Nephron progenitor cell (in vitro differentiated cells): ENCODE data around the gene NDUFS7.
"Not testable (repeated sequence)": the region's sequence is repeated elsewhere in the genome, so short reads cannot be mapped to it uniquely, and the experiment has no call there.

Experiments used
- DNase-seq: peaks from one replicate; pipeline ENCODE4 v3.0.0; 2021
- H3K27ac Mint-ChIP-seq: 2 replicates; pipeline ENCODE4 v1.8.0; 2021; ENCODE audit warnings: mild to moderate bottlenecking, moderate library complexity, mixed read lengths
- H3K27me3 Mint-ChIP-seq: 2 replicates; pipeline ENCODE4 v1.8.0; 2021; ENCODE audit warnings: mild to moderate bottlenecking, low read depth, mixed read lengths; ENCODE audit not compliant: poor library complexity
- H3K36me3 Mint-ChIP-seq: 2 replicates; pipeline ENCODE4 v1.8.0; 2021; ENCODE audit warnings: low read depth, mixed read lengths
- H3K4me1 Mint-ChIP-seq: 2 replicates; pipeline ENCODE4 v1.8.0; 2021; ENCODE audit warnings: mixed read lengths
- H3K4me3 Mint-ChIP-seq: 2 replicates; pipeline ENCODE4 v1.8.0; 2021; ENCODE audit warnings: mild to moderate bottlenecking, moderate library complexity, mixed read lengths
- H3K9me3 Mint-ChIP-seq: 2 replicates; pipeline ENCODE4 v1.8.0; 2021; ENCODE audit warnings: mild to moderate bottlenecking, moderate library complexity, mixed read lengths
- TF ChIP-seq, protein P1 (sequence below): fragments of 200-600 bp; sonication (generic); IDR thresholded peaks from 2 replicates; pipeline ENCODE4 v1.5.0; 2021; ENCODE audit warnings: antibody characterized with exemption

Gene NDUFS7

DNA sequence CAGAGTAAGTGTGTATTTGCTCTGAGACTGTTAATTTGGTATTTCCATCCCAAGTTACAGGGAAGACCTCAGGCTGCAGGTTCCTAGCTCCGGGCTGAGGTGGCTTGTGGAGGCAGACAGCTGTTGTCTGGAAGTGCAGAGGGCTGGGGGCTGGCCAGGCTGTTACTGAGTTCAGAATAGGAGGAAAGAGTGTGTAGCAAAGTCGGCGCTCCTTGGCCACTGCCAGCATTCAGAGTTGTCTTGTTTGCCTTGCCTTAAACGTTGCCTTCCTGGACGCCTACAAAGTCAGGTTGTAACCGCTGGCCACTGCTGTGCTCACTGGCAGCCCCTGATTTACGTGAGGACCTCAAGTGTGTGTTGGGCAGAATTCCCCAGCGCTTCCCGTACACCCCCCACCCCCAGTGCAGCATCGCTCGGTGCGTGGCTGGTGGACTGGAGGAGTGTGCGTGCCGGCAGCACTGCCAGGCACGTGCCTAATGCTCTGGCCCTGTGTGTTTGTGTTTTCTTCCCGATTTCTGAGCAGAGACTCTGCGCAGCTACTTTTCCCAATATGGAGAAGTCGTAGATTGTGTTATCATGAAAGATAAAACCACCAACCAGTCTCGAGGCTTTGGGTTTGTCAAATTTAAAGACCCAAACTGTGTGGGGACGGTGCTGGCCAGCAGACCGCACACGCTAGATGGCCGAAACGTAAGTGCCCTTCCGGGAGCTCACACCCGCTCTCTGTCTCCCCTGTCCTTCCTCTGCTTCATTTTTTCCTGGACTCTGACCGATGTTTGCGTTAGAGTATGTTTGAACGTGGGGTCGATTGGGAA is 34.2 kb downstream of the NDUFS7 start:
- Mint-ChIP-seq H3K27me3 (no peaks in the 10 kb centered on the region), H3K36me3 (peaks cover 32% of the 10 kb centered on the region), H3K27ac (peak overlapping the region; percentile 87), H3K4me3 (peak overlapping the region; percentile 55), H3K4me1 (peaks cover 75% of the 10 kb centered on the region), H3K9me3 (no peaks in the 10 kb centered on the region)
- TF ChIP-seq, protein P1, sequence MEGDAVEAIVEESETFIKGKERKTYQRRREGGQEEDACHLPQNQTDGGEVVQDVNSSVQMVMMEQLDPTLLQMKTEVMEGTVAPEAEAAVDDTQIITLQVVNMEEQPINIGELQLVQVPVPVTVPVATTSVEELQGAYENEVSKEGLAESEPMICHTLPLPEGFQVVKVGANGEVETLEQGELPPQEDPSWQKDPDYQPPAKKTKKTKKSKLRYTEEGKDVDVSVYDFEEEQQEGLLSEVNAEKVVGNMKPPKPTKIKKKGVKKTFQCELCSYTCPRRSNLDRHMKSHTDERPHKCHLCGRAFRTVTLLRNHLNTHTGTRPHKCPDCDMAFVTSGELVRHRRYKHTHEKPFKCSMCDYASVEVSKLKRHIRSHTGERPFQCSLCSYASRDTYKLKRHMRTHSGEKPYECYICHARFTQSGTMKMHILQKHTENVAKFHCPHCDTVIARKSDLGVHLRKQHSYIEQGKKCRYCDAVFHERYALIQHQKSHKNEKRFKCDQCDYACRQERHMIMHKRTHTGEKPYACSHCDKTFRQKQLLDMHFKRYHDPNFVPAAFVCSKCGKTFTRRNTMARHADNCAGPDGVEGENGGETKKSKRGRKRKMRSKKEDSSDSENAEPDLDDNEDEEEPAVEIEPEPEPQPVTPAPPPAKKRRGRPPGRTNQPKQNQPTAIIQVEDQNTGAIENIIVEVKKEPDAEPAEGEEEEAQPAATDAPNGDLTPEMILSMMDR: no peak
- no peak for DNase-seq

DNA sequence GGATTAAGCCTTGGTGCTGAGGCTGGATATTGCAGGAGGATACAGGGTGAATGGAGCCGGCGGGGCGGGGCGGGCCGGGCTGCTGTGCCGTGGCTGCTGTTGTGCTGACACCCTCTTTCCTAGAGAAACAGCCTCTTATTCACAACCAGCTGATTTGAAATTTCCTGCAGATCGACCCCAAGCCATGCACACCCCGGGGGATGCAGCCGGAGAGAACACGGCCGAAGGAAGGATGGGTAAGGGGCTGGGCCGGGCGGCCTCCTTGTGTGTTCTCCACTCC is 34.7 kb downstream of the NDUFS7 start:
- no peak for DNase-seq
- Mint-ChIP-seq H3K27me3 (no peaks in the 10 kb centered on the region), H3K27ac (no peak overlapping the region), H3K4me3 (no peak overlapping the region), H3K36me3 (peaks cover 32% of the 10 kb centered on the region), H3K4me1 (peaks cover 75% of the 10 kb centered on the region), H3K9me3 (no peaks in the 10 kb centered on the region)
- TF ChIP-seq, protein P1: no peak

DNA sequence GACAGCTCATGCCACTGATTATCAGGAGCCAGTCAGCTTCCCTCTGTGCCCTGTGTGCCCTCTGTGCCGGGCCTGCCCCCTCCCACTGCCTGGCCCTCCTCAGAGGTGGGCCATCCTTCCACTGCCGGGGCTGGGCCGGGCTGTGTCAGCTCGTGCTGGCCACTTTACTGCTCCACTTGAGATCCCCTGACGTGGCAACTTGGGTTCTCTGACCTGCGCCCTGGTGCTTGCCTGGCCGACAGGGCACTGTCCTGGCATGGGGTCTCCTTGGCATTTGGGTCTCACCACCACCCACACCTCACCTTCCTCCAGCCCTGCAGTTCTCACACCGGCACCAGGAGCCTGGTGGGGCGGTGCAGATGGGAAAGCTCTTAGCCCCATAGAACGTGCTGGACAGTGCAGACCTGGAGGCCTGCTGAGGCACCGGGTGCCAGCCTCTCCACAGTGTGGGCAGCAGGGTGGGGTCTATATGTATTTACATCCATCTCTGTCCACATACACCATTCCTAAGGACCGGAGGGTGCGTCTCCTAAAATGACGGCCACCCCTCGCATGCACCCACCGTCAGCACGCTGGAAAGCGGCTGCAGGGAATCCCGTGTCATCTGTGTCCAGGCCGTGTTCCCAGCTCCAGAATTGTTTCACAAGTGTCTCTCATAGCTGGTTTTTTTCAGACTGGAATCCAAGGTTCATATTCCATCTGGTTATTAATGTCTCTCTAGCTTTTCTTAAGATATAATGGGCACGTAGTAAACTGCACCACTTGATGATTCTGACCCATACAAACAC is 35.4 kb downstream of the NDUFS7 start:
- Mint-ChIP-seq H3K36me3 (peaks cover 31% of the 10 kb centered on the region), H3K27me3 (no peaks in the 10 kb centered on the region), H3K9me3 (no peaks in the 10 kb centered on the region), H3K4me1 (peaks cover 79% of the 10 kb centered on the region), H3K27ac (peak overlapping the region; percentile 23), H3K4me3 (no peak overlapping the region)
- TF ChIP-seq, protein P1: no peak
- DNase-seq: no peak

DNA sequence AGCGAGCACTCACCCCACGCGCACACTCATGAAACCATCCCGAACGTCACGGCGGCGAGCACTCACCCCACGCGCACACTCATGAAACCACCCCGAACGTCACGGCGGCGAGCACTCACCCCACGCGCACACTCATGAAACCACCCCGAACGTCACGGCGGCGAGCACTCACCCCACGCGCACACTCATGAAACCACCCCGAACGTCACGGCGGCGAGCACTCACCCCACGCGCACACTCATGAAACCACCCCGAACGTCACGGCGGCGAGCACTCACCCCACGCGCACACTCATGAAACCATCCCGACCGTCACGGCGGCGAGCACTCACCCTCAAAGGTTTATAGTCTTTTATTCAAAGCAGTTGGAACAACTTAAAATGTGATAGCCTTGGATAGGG is 36.4 kb downstream of the NDUFS7 start:
- not testable (repeated sequence) for DNase-seq, H3K4me3 Mint-ChIP-seq, H3K27ac Mint-ChIP-seq, H3K27me3 Mint-ChIP-seq, H3K9me3 Mint-ChIP-seq
- H3K4me1 Mint-ChIP-seq: peaks cover 85% of the 10 kb centered on the region
- peaks cover 31% of the 10 kb centered on the region for H3K36me3 Mint-ChIP-seq

DNA sequence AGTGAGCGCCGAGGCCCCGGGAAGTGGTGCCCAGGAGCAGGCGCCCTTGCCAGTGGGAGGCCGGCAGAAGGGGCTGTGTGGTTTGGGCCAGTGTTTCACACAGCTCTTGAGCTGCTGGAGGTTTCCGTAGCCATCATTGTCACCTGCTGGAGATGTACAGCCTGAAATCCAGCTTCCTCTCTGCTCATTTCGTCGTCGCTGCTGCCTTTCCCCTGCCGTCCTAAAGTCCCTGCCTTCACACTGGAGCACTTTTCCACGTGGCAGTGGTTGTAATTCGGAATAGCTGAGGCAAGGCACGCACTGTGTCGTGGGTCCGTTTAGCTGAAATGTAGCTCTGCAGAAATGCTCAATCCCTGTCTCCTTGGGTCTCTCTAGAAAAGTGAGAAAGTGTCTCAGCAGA is 36.9 kb downstream of the NDUFS7 start:
- Mint-ChIP-seq H3K27ac (peak overlapping the region; percentile 94), H3K27me3 (no peaks in the 10 kb centered on the region), H3K9me3 (no peaks in the 10 kb centered on the region), H3K4me3 (peak overlapping the region; percentile 54), H3K36me3 (peaks cover 31% of the 10 kb centered on the region), H3K4me1 (peaks cover 85% of the 10 kb centered on the region)
- no peak for DNase-seq
- TF ChIP-seq, protein P1: no peak

DNA sequence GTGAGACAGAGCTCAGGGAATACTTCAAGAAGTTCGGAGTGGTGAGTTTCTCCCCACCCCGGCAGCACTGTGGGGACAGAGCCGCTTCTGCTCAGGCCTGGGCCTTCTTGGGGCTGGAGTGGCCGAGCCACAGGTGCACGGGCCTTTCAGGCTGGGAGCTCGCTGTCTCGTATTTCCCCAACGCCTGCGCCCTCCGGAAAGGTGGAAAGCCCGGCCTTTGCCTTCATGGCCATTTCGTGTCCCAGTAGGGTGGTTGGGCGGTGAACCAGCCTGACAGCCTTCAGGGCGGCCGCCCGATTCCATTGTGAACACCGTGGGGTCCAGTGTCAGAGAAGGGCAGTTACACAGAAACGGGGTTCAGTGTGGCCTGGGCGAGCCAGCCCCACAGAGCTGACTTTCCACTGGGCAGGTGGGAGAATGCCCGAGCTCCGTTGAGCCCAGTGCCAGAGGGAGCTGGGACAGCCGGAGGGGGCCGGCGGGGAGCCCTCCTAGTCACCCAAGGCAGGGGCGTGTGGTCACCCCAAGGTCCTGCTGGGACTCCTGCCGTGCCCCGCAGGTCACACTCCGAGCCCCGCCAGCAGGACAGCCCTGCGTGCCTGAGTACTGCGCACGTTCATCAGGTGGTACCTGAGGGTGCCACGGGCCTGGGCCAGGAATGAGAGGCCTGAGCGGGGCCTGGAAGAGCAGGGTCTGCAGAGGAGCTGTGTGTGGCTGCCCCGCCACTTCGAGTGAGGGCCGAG is 37.7 kb downstream of the NDUFS7 start:
- TF ChIP-seq, protein P1: no peak
- H3K27me3 Mint-ChIP-seq: no peaks in the 10 kb centered on the region
- no peak for DNase-seq
- H3K36me3 Mint-ChIP-seq: peaks cover 35% of the 10 kb centered on the region
- peaks cover 85% of the 10 kb centered on the region for H3K4me1 Mint-ChIP-seq
- peak overlapping the region; percentile 94 for H3K27ac Mint-ChIP-seq
- no peaks in the 10 kb centered on the region for H3K9me3 Mint-ChIP-seq
- peak overlapping the region; percentile 54 for H3K4me3 Mint-ChIP-seq
